Neutrophil (primary cell): Measurements from ENCODE around the gene SORCS2.

ENCODE experiments used
- H3K27ac ChIP-seq: fragments of 200-600 bp; sonication (generic); 2 replicates; pipeline ENCODE4 v1.5.1; 2016; ENCODE audit warnings: mild to moderate bottlenecking, moderate library complexity
- H3K27me3 ChIP-seq: fragments of 200-600 bp; sonication (generic); 2 replicates; pipeline ENCODE4 v1.6.0; 2016; ENCODE audit warnings: mild to moderate bottlenecking
- H3K36me3 ChIP-seq: fragments of 200-600 bp; sonication (generic); 2 replicates; pipeline ENCODE4 v1.5.1; 2017
- H3K4me1 ChIP-seq, 2 experiments: fragments of 200-600 bp in 1 of 2; sonication (generic) in 1 of 2; 1 replicate in 1 of 2; 2 replicates in 1 of 2; pipeline versions ENCODE4 v1.5.1 to v1.6.1; 2013 to 2016; ENCODE audit warnings: low read depth in 1 of 2, low read length in 1 of 2, mild to moderate bottlenecking in 1 of 2, moderate library complexity in 1 of 2; ENCODE audit not compliant: control insufficient read depth in 1 of 2, insufficient read depth in 1 of 2
- H3K4me3 ChIP-seq, 2 experiments: fragments of 200-600 bp in 1 of 2; sonication (generic) in 1 of 2; 1 replicate in 1 of 2; 2 replicates in 1 of 2; pipeline ENCODE4 v1.5.1; 2013 to 2016; ENCODE audit warnings: low read depth in 1 of 2, low read length in 1 of 2, mild to moderate bottlenecking in 1 of 2, moderate library complexity in 1 of 2
- H3K9me3 ChIP-seq: fragments of 200-600 bp; sonication (generic); 2 replicates; pipeline ENCODE4 v1.5.1; 2016
- TF ChIP-seq, protein P1 (sequence below): fragments of 200-600 bp; sonication (generic); IDR thresholded peaks from 2 replicates; pipeline ENCODE4 v1.5.1; 2016; ENCODE audit warnings: antibody characterized with exemption

Gene SORCS2

GRCh38 chr4:7400671-7401298 lies 208.4 kb downstream of the SORCS2 start:
- Histone ChIP-seq H3K27ac (no peak overlapping the region), H3K4me1 (no peaks in the 10 kb centered on the region), H3K36me3 (no peaks in the 10 kb centered on the region), H3K27me3 (peaks cover 41% of the 10 kb centered on the region), H3K9me3 (no peaks in the 10 kb centered on the region), H3K4me3 (no peak overlapping the region)
- TF ChIP-seq, protein P1, sequence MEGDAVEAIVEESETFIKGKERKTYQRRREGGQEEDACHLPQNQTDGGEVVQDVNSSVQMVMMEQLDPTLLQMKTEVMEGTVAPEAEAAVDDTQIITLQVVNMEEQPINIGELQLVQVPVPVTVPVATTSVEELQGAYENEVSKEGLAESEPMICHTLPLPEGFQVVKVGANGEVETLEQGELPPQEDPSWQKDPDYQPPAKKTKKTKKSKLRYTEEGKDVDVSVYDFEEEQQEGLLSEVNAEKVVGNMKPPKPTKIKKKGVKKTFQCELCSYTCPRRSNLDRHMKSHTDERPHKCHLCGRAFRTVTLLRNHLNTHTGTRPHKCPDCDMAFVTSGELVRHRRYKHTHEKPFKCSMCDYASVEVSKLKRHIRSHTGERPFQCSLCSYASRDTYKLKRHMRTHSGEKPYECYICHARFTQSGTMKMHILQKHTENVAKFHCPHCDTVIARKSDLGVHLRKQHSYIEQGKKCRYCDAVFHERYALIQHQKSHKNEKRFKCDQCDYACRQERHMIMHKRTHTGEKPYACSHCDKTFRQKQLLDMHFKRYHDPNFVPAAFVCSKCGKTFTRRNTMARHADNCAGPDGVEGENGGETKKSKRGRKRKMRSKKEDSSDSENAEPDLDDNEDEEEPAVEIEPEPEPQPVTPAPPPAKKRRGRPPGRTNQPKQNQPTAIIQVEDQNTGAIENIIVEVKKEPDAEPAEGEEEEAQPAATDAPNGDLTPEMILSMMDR = no peak

GRCh38 chr4:7402526-7402925 lies 210.2 kb downstream of the SORCS2 start:
- Histone ChIP-seq H3K36me3 (no peaks in the 10 kb centered on the region), H3K4me1 (no peaks in the 10 kb centered on the region), H3K9me3 (no peaks in the 10 kb centered on the region), H3K27me3 (peaks cover 28% of the 10 kb centered on the region), H3K4me3 (no peak overlapping the region), H3K27ac (no peak overlapping the region)
- TF ChIP-seq, protein P1 = no peak

- peaks cover 23% of the 10 kb centered on the region for H3K27me3 ChIP-seq
- no peaks in the 10 kb centered on the region for H3K4me1 ChIP-seq
- no peak overlapping the region for H3K27ac ChIP-seq
- H3K4me3 ChIP-seq = no peak overlapping the region
- TF ChIP-seq, protein P1 = no peak
- H3K36me3 ChIP-seq = no peaks in the 10 kb centered on the region
- H3K9me3 ChIP-seq = no peaks in the 10 kb centered on the region
These were observed 210.7 kb downstream of the SORCS2 start for GRCh38 chr4:7403001-7403400.

GRCh38 chr4:7408166-7408565 lies 215.8 kb downstream of the SORCS2 start:
- no peaks in the 10 kb centered on the region for H3K9me3 ChIP-seq

DNA sequence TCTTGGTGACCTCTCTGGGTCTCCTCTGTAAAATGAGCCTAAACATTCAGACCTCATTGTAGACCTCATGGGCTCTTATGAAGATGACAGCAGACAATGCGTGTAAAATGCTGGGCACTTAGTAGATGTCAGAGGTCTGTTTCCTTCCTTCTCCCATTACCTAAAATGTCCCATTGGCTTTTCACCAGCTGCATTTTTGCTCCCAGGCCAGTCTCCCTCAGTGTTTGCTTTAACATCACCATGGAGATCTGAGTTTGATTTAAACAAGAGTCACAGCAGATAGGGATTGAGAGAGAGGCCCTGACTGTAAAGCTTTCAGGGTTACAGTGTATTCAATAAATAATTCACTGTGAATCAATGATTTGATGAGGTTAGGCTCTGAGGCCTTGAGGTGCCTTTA lies 218.1 kb downstream of the SORCS2 start:
- Histone ChIP-seq H3K4me1 (no peaks in the 10 kb centered on the region), H3K36me3 (no peaks in the 10 kb centered on the region), H3K9me3 (no peaks in the 10 kb centered on the region), H3K4me3 (no peak overlapping the region), H3K27me3 (peaks cover 24% of the 10 kb centered on the region), H3K27ac (no peak overlapping the region)
- TF ChIP-seq, protein P1 = no peak

More at GRCh38 chr4:7408166-7408565, 215.8 kb downstream of the SORCS2 start:
- no peak overlapping the region for H3K27ac ChIP-seq
- H3K36me3 ChIP-seq = no peaks in the 10 kb centered on the region
- H3K4me3 ChIP-seq = no peak overlapping the region
- TF ChIP-seq, protein P1 = no peak
- H3K4me1 ChIP-seq = no peaks in the 10 kb centered on the region
- peaks cover 7% of the 10 kb centered on the region for H3K27me3 ChIP-seq
